Hepatocyte (in vitro differentiated cells): ENCODE results near the gene HLA-DMB. TPM values are rescaled to one million over a fixed set of nuclear protein-coding genes. Genes with fewer than 3 reads are reported as not detected.

Experiments
- DNase-seq: peaks from one replicate; pipeline ENCODE4 v3.0.0-alpha.2; 2016; ENCODE audit warnings: low spot score
- H2AFZ ChIP-seq: fragments of 200-600 bp; sonication (generic); 2 replicates; pipeline ENCODE4 v1.6.0; 2016; ENCODE audit warnings: antibody characterized with exemption, mild to moderate bottlenecking
- H3K27ac ChIP-seq: fragments of 200-600 bp; sonication (generic); 2 replicates; pipeline ENCODE4 v1.5.1; 2016; ENCODE audit warnings: mild to moderate bottlenecking
- H3K27me3 ChIP-seq: fragments of 200-600 bp; sonication (generic); 2 replicates; pipeline ENCODE4 v1.6.1; 2016
- H3K36me3 ChIP-seq: fragments of 200-600 bp; sonication (generic); replicated peaks from 2 replicates; pipeline ENCODE4 v1.5.1; 2016; ENCODE audit warnings: low read depth; ENCODE audit not compliant: insufficient read depth
- H3K4me1 ChIP-seq: fragments of 200-600 bp; sonication (generic); 2 replicates; pipeline ENCODE4 v1.5.1; 2016; ENCODE audit warnings: mild to moderate bottlenecking, moderate library complexity; ENCODE audit not compliant: insufficient read depth
- H3K4me2 ChIP-seq: fragments of 200-600 bp; sonication (generic); 2 replicates; pipeline ENCODE4 v1.6.0; 2016
- H3K4me3 ChIP-seq: fragments of 200-600 bp; sonication (generic); 2 replicates; pipeline ENCODE4 v1.5.1; 2016; ENCODE audit warnings: mild to moderate bottlenecking
- H3K79me2 ChIP-seq: fragments of 200-600 bp; sonication (generic); 2 replicates; pipeline ENCODE4 v1.6.0; 2017; ENCODE audit warnings: mild to moderate bottlenecking
- H3K9me2 ChIP-seq: fragments of 200-600 bp; sonication (generic); replicated peaks from 2 replicates; pipeline ENCODE4 v1.6.0; 2017; ENCODE audit warnings: mild to moderate bottlenecking; ENCODE audit not compliant: insufficient read depth
- H3K9me3 ChIP-seq: fragments of 200-600 bp; sonication (generic); 2 replicates; pipeline ENCODE4 v1.5.1; 2016; ENCODE audit warnings: low read depth, mild to moderate bottlenecking
- H4K20me1 ChIP-seq: fragments of 200-600 bp; sonication (generic); 2 replicates; pipeline ENCODE4 v1.6.0; 2016; ENCODE audit warnings: mild to moderate bottlenecking; ENCODE audit not compliant: insufficient read depth, poor library complexity, severe bottlenecking
- EZH2 ChIP-seq: fragments of 200-600 bp; sonication (generic); IDR thresholded peaks from 2 replicates; pipeline ENCODE4 v1.6.1; 2016; ENCODE audit warnings: antibody characterized with exemption, mild to moderate bottlenecking, borderline replicate concordance
- EZH2phosphoT487 ChIP-seq: fragments of 200-600 bp; sonication (generic); IDR thresholded peaks from one replicate; pipeline ENCODE4 v1.6.1; 2018; ENCODE audit warnings: antibody characterized with exemption, mild to moderate bottlenecking, low read depth, moderate library complexity; ENCODE audit not compliant: unreplicated experiment, severe bottlenecking
- WGBS: methylation state at CpG from one replicate; pipeline ENCODE4 v1.1.6; 2016; ENCODE audit warnings: low lambda C conversion rate; ENCODE audit errors: missing lambda C conversion rate; 5-methylcytosine and 5-hydroxymethylcytosine counted together
- polyA plus RNA-seq: library from polyadenylated mRNA; unstranded; fragments of >200 nt; fragmentation: Nextera tagmentation; extraction: Ambion mirVana; gene quantifications from 2 replicates; pipeline ENCODE4 v1.2.1, GENCODE V29; 2016
- total RNA-seq: library from RNA; depleted of rRNA; stranded (reverse); fragments of >200 nt; gene quantifications from 2 replicates; pipeline ENCODE4 v1.2.3, GENCODE V29; 2014
- TF ChIP-seq, protein P1 (sequence below): fragments of 200-600 bp; sonication (generic); IDR thresholded peaks from 2 replicates; pipeline ENCODE4 v1.5.1; 2016; ENCODE audit warnings: antibody characterized with exemption, mild to moderate bottlenecking; ENCODE audit not compliant: poor library complexity

HLA-DMB gene
- total and polyA plus RNA-seq, 2 experiments from 2014 or later = 1.00 to 1.7 TPM

DNA sequence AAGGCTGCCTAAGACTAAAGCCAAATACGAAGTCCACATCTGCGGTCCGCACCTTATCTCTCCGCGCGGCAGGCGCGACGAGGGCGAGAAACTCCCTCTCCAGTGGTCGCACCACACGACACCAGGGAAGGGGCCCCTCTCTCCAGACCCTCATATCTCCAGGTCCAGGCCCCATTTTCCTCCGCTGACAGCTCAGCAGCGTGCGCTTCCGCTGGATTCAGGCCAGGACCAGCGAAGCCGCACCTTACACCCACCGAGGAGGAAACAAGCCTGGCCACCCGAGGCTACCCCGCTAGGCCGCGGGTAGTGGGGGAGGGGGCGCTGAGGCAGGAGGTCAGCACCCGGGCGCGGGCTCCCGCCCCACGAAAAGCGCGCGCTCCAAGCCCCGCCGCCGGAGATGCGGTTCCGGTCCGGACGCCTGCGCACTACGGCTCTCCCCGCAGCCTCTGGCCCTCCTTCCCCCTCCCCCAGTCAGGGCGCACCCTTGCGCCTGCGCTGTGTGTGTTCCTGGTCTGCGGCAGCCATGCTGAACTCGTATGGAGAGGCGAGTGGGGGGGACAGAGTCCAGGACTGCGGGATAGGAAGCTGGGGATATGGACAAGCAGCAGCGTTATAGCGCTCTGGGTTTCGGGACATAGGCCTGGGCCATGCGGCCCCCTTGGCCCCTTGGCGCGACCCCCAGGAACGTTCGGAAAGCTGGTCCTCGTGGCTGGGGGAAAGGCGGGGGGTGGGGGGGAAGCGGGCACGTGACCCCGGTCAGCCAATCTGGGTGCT is 27.5 kb upstream of the HLA-DMB start, which contains the start of gene BRD2:
Gene BRD2, plus strand, starts transcription at position 502 of the 774 bp plus-strand sequence. CDS start 4,305 bp downstream, outside the sequence.
- TF ChIP-seq, protein P1, sequence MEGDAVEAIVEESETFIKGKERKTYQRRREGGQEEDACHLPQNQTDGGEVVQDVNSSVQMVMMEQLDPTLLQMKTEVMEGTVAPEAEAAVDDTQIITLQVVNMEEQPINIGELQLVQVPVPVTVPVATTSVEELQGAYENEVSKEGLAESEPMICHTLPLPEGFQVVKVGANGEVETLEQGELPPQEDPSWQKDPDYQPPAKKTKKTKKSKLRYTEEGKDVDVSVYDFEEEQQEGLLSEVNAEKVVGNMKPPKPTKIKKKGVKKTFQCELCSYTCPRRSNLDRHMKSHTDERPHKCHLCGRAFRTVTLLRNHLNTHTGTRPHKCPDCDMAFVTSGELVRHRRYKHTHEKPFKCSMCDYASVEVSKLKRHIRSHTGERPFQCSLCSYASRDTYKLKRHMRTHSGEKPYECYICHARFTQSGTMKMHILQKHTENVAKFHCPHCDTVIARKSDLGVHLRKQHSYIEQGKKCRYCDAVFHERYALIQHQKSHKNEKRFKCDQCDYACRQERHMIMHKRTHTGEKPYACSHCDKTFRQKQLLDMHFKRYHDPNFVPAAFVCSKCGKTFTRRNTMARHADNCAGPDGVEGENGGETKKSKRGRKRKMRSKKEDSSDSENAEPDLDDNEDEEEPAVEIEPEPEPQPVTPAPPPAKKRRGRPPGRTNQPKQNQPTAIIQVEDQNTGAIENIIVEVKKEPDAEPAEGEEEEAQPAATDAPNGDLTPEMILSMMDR = no peak
- no peak for TF ChIP-seq EZH2
- TF ChIP-seq EZH2phosphoT487 = no peak
- Histone ChIP-seq H3K4me3 (peak within 1 kb of the TSS; percentile 69), H3K79me2 (peaks cover 65% of the 10 kb centered on the region), H3K27me3 (no peaks in the 10 kb centered on the region), H3K4me2 (peak within 1 kb of the TSS; percentile 89), H4K20me1 (peaks cover 15% of the 10 kb centered on the region), H3K9me3 (no peaks in the 10 kb centered on the region), H3K9me2 (no peaks in the 10 kb centered on the region), H3K4me1 (peaks cover 17% of the 10 kb centered on the region), H3K36me3 (no peaks in the 10 kb centered on the region), H2AFZ (peak within 1 kb of the TSS; percentile 58), H3K27ac (peak within 1 kb of the TSS; percentile 100)
- 2% methylated on average over 38 of the region's 62 CpGs for WGBS
- DNase-seq = peak; percentile 98

DNA sequence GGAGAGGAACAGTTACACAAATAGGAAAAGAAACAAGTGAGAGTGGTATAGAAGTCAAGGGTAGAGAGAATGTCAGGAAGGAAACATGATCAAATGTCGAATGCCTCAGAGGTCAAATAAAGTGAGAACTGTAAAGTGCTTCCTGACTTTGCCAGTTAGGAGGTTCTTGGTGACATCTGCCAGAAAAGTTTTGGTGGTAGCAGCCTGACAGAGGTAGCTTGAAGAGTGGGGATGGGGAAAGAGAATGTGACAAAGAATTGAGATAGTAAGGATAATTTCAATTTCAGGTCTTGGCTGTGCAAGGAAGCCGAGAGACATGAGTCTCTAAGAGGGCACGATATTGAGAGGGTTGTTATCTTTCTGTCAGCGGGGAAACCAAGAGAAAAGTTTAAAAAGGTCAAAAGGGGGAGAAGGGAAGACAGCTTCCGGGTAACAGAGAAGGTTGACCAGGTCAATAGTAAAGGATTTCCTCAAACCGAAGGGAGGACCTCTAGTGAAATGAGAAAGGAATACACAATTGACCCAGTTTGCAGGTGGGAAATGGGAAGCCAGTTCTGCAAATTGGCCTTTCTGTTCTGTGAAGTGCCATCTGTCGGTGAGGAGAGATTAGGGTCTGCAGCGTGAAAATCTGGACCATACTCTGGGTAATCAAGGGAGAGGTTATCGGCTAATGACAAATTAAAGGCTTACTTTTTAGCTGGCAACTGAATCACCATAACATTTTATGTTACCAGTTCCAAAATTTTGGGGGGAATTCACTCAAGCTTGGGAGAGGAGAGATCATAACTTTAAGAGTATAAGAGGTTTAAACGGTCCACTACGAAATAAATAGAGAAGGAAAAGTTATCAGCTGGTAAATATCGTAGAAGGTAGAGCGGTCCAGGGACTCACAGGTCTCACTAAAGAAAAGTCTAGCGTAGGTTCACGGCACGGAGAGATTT is 26.6 kb upstream of the HLA-DMB start:
- Histone ChIP-seq H4K20me1 (peaks cover 7% of the 10 kb centered on the region), H3K27me3 (no peaks in the 10 kb centered on the region), H3K36me3 (no peaks in the 10 kb centered on the region), H3K4me3 (peak overlapping the region; percentile 69), H2AFZ (peak overlapping the region; percentile 58), H3K4me2 (peak overlapping the region; percentile 89), H3K9me3 (no peaks in the 10 kb centered on the region), H3K4me1 (peaks cover 17% of the 10 kb centered on the region), H3K27ac (peak overlapping the region; percentile 100), H3K79me2 (peaks cover 60% of the 10 kb centered on the region), H3K9me2 (no peaks in the 10 kb centered on the region)
- 5% methylated on average over 16 of the region's 16 CpGs for WGBS
- peak; percentile 56 for DNase-seq
- TF ChIP-seq, protein P1 = peak; percentile 58
- TF ChIP-seq EZH2 = no peak

DNA sequence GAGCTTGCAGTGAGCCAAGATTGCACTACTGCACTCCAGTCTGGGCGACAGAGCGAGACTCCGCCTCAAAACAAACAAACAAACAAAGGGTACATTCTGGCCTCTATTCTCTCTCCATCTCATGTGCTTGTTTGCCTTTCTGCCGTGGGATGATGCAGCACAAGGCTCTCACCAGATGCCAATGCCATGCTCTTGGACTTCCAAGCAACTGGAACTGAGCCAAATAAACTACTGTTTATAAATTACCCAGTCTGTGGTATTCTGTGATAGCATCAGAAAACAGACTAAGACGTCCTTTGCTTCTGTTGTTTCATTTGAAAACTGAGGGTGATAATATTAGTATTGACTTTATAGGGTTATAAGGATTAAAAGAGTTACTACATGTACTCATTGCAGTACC is 23.9 kb upstream of the HLA-DMB start:
- WGBS = 77% methylated on average over 5 of the region's 5 CpGs
- no peak overlapping the region for H3K4me3 ChIP-seq

More for the DNA sequence above, 23.9 kb upstream of the HLA-DMB start:
- H3K27me3 ChIP-seq = no peaks in the 10 kb centered on the region
- DNase-seq = no peak
- H3K79me2 ChIP-seq = peaks cover 63% of the 10 kb centered on the region
- H4K20me1 ChIP-seq = peaks cover 4% of the 10 kb centered on the region
- H2AFZ ChIP-seq = no peak overlapping the region
- H3K9me2 ChIP-seq = no peaks in the 10 kb centered on the region
- H3K4me2 ChIP-seq = no peak overlapping the region
- TF ChIP-seq EZH2 (no peak), EZH2phosphoT487 (no peak)
- H3K27ac ChIP-seq = no peak overlapping the region
- no peaks in the 10 kb centered on the region for H3K9me3 ChIP-seq
- no peaks in the 10 kb centered on the region for H3K36me3 ChIP-seq
- peaks cover 17% of the 10 kb centered on the region for H3K4me1 ChIP-seq
